CD4-positive, alpha-beta T cell treated with Interferon gamma for 1 hour (primary cell): ENCODE results near the gene FOXN3.
"Not testable (repeated sequence)": the region's sequence is repeated elsewhere in the genome, so short reads cannot be mapped to it uniquely, and the experiment has no call there.

Experiments
- DNase-seq: peaks from one replicate; pipeline ENCODE4 v3.0.0-alpha.2; 2020

FOXN3 gene

GRCh38 chr14:89296281-89296745, 120.7 kb downstream of the FOXN3 start:
- no peak for DNase-seq

GRCh38 chr14:89294872-89295271, 122.2 kb downstream of the FOXN3 start:
- no peak for DNase-seq

GRCh38 chr14:89294469-89294868, 122.6 kb downstream of the FOXN3 start:
- not testable (repeated sequence) for DNase-seq

- DNase-seq: no peak
Observed at GRCh38 chr14:89294060-89294459, 123.0 kb downstream of the FOXN3 start.

- DNase-seq: no peak
Observed at GRCh38 chr14:89293314-89293916, 123.6 kb downstream of the FOXN3 start.

- no peak for DNase-seq
Observed at GRCh38 chr14:89292579-89293313, 124.3 kb downstream of the FOXN3 start.

GRCh38 chr14:89291351-89291940, 125.6 kb downstream of the FOXN3 start:
- no peak for DNase-seq

GRCh38 chr14:89290813-89291212, 126.2 kb downstream of the FOXN3 start:
- DNase-seq: no peak

GRCh38 chr14:89289477-89289876, 127.6 kb downstream of the FOXN3 start:
- no peak for DNase-seq

- DNase-seq: no peak
Observed at GRCh38 chr14:89288114-89288513, 128.9 kb downstream of the FOXN3 start.

- DNase-seq: no peak
Observed at GRCh38 chr14:89284333-89285058, 132.5 kb downstream of the FOXN3 start.

- DNase-seq: no peak
Observed at GRCh38 chr14:89283327-89284060, 133.5 kb downstream of the FOXN3 start.

- no peak for DNase-seq
Observed at GRCh38 chr14:89282191-89282590, 134.8 kb downstream of the FOXN3 start.

GRCh38 chr14:89280600-89280999, 136.4 kb downstream of the FOXN3 start:
- DNase-seq: no peak

- DNase-seq: no peak
Observed at GRCh38 chr14:89279649-89280232, 137.3 kb downstream of the FOXN3 start.

GRCh38 chr14:89277203-89277602, 139.8 kb downstream of the FOXN3 start:
- DNase-seq: no peak

- DNase-seq: peak; percentile 59
Observed at GRCh38 chr14:89276424-89276975, 140.5 kb downstream of the FOXN3 start.

GRCh38 chr14:89270439-89271227, 146.4 kb downstream of the FOXN3 start:
- DNase-seq: peak; percentile 63

- no peak for DNase-seq
Observed at GRCh38 chr14:89269404-89269803, 147.6 kb downstream of the FOXN3 start.

GRCh38 chr14:89268514-89268913, 148.5 kb downstream of the FOXN3 start:
- no peak for DNase-seq

- DNase-seq: no peak
Observed at GRCh38 chr14:89267656-89268055, 149.4 kb downstream of the FOXN3 start.
